K562 (cell line): Measurements from ENCODE around the gene EXOC7. TPM values are rescaled to one million over a fixed set of nuclear protein-coding genes. Genes with fewer than 3 reads are reported as not detected.

Source experiments
- ATAC-seq: fragments of 200-7000 bp; cut with Tn5 transposase; 3 replicates; pipeline ENCODE4 v1.9.1; 2020; ENCODE audit warnings: moderate library complexity
- BruUV-seq: library from RNA; stranded (reverse); fragments of 400-500 nt; replicated peaks from 2 replicates; lab custom pipeline; 2021; lab: Mats Ljungman, UMichigan
- CTCF ChIA-PET: fragments of 300-600 bp; formaldehyde crosslinking; extraction: SDS; loops from one replicate; lab custom pipeline; 2021; ENCODE audit warnings: low intra/inter-chr PET ratio; lab: Yijun Ruan, JAX
- POLR2A ChIA-PET: fragments of 300-600, 350-650 bp; sonication (Branson Sonifier 250); formaldehyde crosslinking; extraction: SDS; loops from one replicate; lab custom pipeline; 2021; ENCODE audit warnings: antibody characterized with exemption, inconsistent platforms; lab: Yijun Ruan, JAX
- DNase-seq, 4 experiments: peaks; one replicate each; pipeline versions ENCODE4 v3.0.0 to v3.0.0-alpha.2; 2011 to 2018; ENCODE audit warnings: low spot score in 3 of 4, mixed read lengths in 3 of 4; ENCODE audit errors: extremely low read depth in 1 of 4
- FAIRE-seq: peaks from 2 replicates; lab custom pipeline; 2011; peaks lifted over from hg19 to GRCh38; lab: Jason Lieb, UNC
- H2AFZ ChIP-seq: 2 replicates; pipeline ENCODE4 v1.6.0; 2011; ENCODE audit warnings: low read depth, low read length, control low read depth, inconsistent platforms
- H3K27ac ChIP-seq: fragments of 200-600 bp; 3 replicates; pipeline ENCODE4 v1.8.0; 2011; ENCODE audit warnings: low read depth, mild to moderate bottlenecking, control low read depth, inconsistent platforms, low read length, moderate library complexity, mixed read lengths; ENCODE audit errors: extremely low read depth
- H3K27me3 ChIP-seq, 2 experiments: fragments of 300-600 bp in 1 of 2; 2 replicates in 1 of 2; 3 replicates in 1 of 2; pipeline versions ENCODE4 v1.6.0 to v1.8.0; 2011; ENCODE audit warnings: inconsistent platforms in 2 of 2, low read length in 2 of 2, mild to moderate bottlenecking in 1 of 2, mixed read lengths in 1 of 2, moderate library complexity in 1 of 2; ENCODE audit not compliant: control insufficient read depth in 2 of 2, insufficient read depth in 2 of 2
- H3K36me3 ChIP-seq: fragments of 300-600 bp; 3 replicates; pipeline ENCODE4 v1.8.0; 2011; ENCODE audit warnings: mild to moderate bottlenecking, low read length, inconsistent platforms; ENCODE audit not compliant: control insufficient read depth, insufficient read depth
- H3K4me1 ChIP-seq, 2 experiments: fragments of 200-600 bp in 1 of 2; replicated peaks in 1 of 2; 2 replicates in 1 of 2; 3 replicates in 1 of 2; pipeline versions ENCODE4 v1.5.1 to v1.8.0; 2011; ENCODE audit warnings: inconsistent platforms in 2 of 2, low read length in 2 of 2, mild to moderate bottlenecking in 1 of 2, mixed read lengths in 1 of 2, moderate library complexity in 1 of 2; ENCODE audit not compliant: control insufficient read depth in 2 of 2, insufficient read depth in 2 of 2
- H3K4me2 ChIP-seq: 2 replicates; pipeline ENCODE4 v1.6.1; 2011; ENCODE audit warnings: low read length, control low read depth, inconsistent platforms, mixed read lengths; ENCODE audit not compliant: insufficient read depth
- H3K4me3 ChIP-seq: fragments of 200-600 bp; sonication (generic), shearing (Covaris generic); 2 replicates; pipeline ENCODE4 v1.5.1; 2016; ENCODE audit warnings: control low read depth, inconsistent platforms
- H3K79me2 ChIP-seq: fragments of 200-600 bp; 3 replicates; pipeline ENCODE4 v1.8.0; 2011; ENCODE audit warnings: low read length, inconsistent platforms; ENCODE audit not compliant: control insufficient read depth, insufficient read depth
- H3K9ac ChIP-seq, 2 experiments: 2 replicates each; pipeline versions ENCODE4 v1.6.0 to v1.6.1; 2011; ENCODE audit warnings: low read depth in 2 of 2, low read length in 2 of 2, control low read depth in 1 of 2, inconsistent platforms in 1 of 2, mild to moderate bottlenecking in 1 of 2, mixed read lengths in 1 of 2; ENCODE audit not compliant: insufficient read depth in 1 of 2
- H3K9me1 ChIP-seq: one replicate; pipeline ENCODE4 v1.6.0; 2011; ENCODE audit warnings: inconsistent platforms, mild to moderate bottlenecking, low read length, moderate library complexity; ENCODE audit not compliant: control insufficient read depth, insufficient read depth
- H3K9me3 ChIP-seq: replicated peaks from 2 replicates; pipeline ENCODE4 v1.5.1; 2011; ENCODE audit warnings: low read depth, low read length, inconsistent platforms; ENCODE audit not compliant: control insufficient read depth, insufficient read depth
- H4K20me1 ChIP-seq: replicated peaks from 2 replicates; pipeline ENCODE4 v1.6.1; 2011; ENCODE audit warnings: low read length, inconsistent platforms, mixed read lengths; ENCODE audit not compliant: control insufficient read depth, insufficient read depth
- BCOR ChIP-seq: fragments of 450-650 bp; IDR thresholded peaks from 2 replicates; pipeline ENCODE4 v1.6.1; 2016
- POLR2G ChIP-seq: fragments of 200-400 bp; formaldehyde crosslinking; IDR thresholded peaks from 2 replicates; pipeline ENCODE4 v1.6.1; 2017; ENCODE audit warnings: low read depth, mild to moderate bottlenecking, antibody characterized with exemption, low read length, moderate library complexity
- RNF2 ChIP-seq: sonication (generic); IDR thresholded peaks from 2 replicates; pipeline ENCODE4 v1.6.1; 2016
- SMARCA4 ChIP-seq: fragments of 450-650 bp; IDR thresholded peaks from 2 replicates; pipeline ENCODE4 v1.6.1; 2016
- ZNF644 ChIP-seq: fragments of 200-800 bp; sonication (Bioruptor generic); IDR thresholded peaks from 2 replicates; pipeline ENCODE4 v1.6.1; 2016; ENCODE audit warnings: low read depth, missing genetic modification characterization, missing compliant biosample characterization
- WGBS: fragments of 100-300 bp; shearing (Covaris generic); methylation state at CpG from one replicate; pipeline ENCODE4 v1.1.6; 2016; ENCODE audit warnings: low coverage, mixed read lengths; ENCODE audit not compliant: insufficient coverage; ENCODE audit errors: missing lambda C conversion rate; 5-methylcytosine and 5-hydroxymethylcytosine counted together
- in situ Hi-C: fragments of 300-500 bp; cut with MboI; formaldehyde crosslinking; loops from 4 replicates; pipeline ENCODE4 v1.15.0; 2018; ENCODE audit warnings: inconsistent platforms, mixed read lengths
- intact Hi-C: fragments of 100-400 bp; cut with micrococcal nuclease; formaldehyde crosslinking; loops from 2 replicates; pipeline ENCODE4 v1.14.2; 2022
- polyA plus RNA-seq, 8 experiments: library from polyadenylated mRNA; depleted of rRNA in 4 of 8; stranded (reverse) in 5 of 8; unstranded in 3 of 8; fragments of >200 nt; fragmentation: Nextera tagmentation in 2 of 8; fragmentation: Illumina TruSeq in 1 of 8; extraction: Ambion mirVana in 2 of 8; extraction: Trizol in 1 of 8; gene quantifications; 2 replicates each; pipeline versions ENCODE4 v1.2.1 to v1.2.3, GENCODE V29; 2011 to 2014; ENCODE audit warnings: inconsistent platforms in 1 of 8, missing spikeins in 1 of 8
- total RNA-seq, 7 experiments: library from RNA; depleted of rRNA in 6 of 7; stranded (reverse); fragments of >200 nt in 6 of 7; fragmentation: Illumina TruSeq in 2 of 7; extraction: Trizol in 2 of 7; gene quantifications; 2 replicates each; pipeline versions ENCODE4 v1.2.1 to v1.2.3, GENCODE V29; 2011 to 2021; ENCODE audit warnings: low replicate concordance in 1 of 7

Gene EXOC7
- total and polyA plus RNA-seq, 9 of the 15 experiments (the other 6 are each of a cell fraction or from before 2014, with no cell fraction given): 18.6 to 57.0 (median 35.0) TPM

DNA sequence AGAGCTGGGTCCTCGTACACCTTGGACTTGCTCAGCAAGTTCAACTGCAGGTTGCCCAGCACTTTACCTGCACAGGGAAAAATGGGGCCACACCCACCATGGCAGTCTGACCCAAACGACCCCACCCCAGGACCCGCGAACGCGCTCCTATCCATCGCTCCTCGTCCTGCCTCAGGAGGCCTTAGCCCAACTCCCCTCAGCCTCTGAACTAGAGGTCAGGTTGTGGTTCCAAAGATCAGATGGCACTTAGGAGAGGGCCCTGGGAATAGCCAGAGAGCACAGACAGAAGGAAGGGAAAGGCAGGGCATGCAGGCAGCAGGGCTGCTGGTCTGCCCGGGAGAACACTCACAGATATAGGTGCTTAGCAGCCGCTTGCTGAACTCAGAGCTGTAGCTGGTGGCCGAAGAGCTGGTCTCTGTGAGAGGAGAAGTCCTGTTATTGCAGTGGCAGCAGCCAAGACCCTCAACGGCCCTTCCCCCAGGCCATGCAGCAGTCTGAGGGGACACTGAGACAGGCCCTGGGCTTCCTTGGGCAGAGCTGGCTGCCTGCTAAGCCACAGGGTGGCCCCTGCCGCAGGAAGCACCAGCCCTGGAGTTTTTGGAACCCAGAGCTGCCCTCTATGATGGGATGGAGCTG, 17.7 kb downstream of the EXOC7 start:
- no peak for DNase-seq
- no peaks in the 10 kb centered on the region for H3K9me1 ChIP-seq
- H3K4me1 ChIP-seq: peaks cover 0 to 21% of the 10 kb centered on the region in 2 experiments; a peak in 1 of 5 replicates
- no TSS peak for BruUV-seq
- peaks cover 74% of the 10 kb centered on the region; the same call in 2 of the 3 replicates for H3K36me3 ChIP-seq
- no peak for FAIRE-seq
- no peak overlapping the region for H3K4me2 ChIP-seq
- 89% methylated on average over 10 of the region's 13 CpGs for WGBS
- H3K4me3 ChIP-seq: no peak overlapping the region
- no peaks in the 10 kb centered on the region for H3K79me2 ChIP-seq
- POLR2A ChIA-PET: interaction anchor here (1.2 to 1.4 kb wide), 3 partner anchors 8 to 13 kb away, joined by 4 read pairs; partner anchors contain the start of gene SRP68
- H3K27me3 ChIP-seq: no peaks in the 10 kb centered on the region
- H3K9ac ChIP-seq: peak overlapping the region in 1 of 2 experiments; percentile 43; a peak in 1 of 4 replicates
- CTCF ChIA-PET: no interaction called here
- no peak overlapping the region for H2AFZ ChIP-seq
- no peaks in the 10 kb centered on the region for H3K9me3 ChIP-seq
- intact Hi-C loops (no loop called here), in situ Hi-C loops (no loop called here)
- 0 out of 2 replicates have a peak, but pooled peaks cover 5% of the 10 kb centered on the region for H4K20me1 ChIP-seq
- TF ChIP-seq BCOR: no peak
- TF ChIP-seq POLR2G: 0 out of 2 replicates have a peak, but pooled peaks have one; percentile 14
- no peak overlapping the region for H3K27ac ChIP-seq
- no peak for ATAC-seq

DNA sequence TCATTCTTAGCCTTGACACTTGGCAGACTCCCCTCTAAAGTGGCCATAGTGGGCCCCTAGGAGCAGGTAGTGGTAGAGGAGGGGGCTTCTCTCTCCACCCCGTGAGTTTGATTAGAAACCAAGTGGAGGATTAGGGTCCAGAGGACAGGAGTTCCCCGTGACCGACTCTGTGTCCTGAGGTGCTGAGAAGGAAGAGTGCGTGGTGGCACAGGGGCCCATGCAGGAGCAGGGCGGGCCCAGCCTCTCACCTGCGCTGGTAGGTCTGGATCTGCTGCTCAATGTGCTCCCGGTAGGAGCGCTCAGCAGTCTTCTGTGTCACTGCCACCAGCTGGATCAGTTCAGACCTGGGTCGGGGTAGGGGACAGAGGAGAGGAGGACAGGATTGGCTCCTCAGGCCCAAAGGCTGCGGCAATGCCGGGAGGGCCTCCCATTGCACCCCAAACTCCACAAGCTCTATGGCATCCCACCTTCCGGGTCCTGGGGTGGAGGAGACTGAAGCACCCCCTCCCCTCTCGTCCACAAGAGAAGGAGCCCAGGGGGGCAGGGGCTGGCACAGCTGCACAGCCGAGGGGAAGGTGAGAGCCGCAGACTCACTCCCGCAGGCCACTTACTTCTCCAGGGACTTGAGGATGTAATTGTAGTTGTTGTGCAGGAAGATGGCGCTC, 18.4 kb downstream of the EXOC7 start:
- in situ Hi-C loops: no loop called here
- no peak overlapping the region for H2AFZ ChIP-seq
- peaks cover 0 to 26% of the 10 kb centered on the region in 2 experiments; a peak in 2 of 5 replicates for H3K4me1 ChIP-seq
- no peaks in the 10 kb centered on the region for H3K27me3 ChIP-seq
- no peaks in the 10 kb centered on the region for H3K9me1 ChIP-seq
- no peak overlapping the region for H3K4me3 ChIP-seq
- no peaks in the 10 kb centered on the region for H3K9me3 ChIP-seq
- CTCF ChIA-PET: no interaction called here
- intact Hi-C loops: no loop called here
- peak overlapping the region in 1 of 2 experiments; percentile 43; a peak in 1 of 4 replicates for H3K9ac ChIP-seq
- H3K36me3 ChIP-seq: peaks cover 72% of the 10 kb centered on the region; the same call in 2 of the 3 replicates
- no peaks in the 10 kb centered on the region for H3K79me2 ChIP-seq
- DNase-seq (no peak), ATAC-seq (no peak), FAIRE-seq (no peak)
- H3K4me2 ChIP-seq: no peak overlapping the region
- H3K27ac ChIP-seq: no peak overlapping the region
- 78% methylated on average over 14 of the region's 17 CpGs for WGBS
- no TSS peak for BruUV-seq
- peaks cover 9% of the 10 kb centered on the region; the same call in 1 of the 2 replicates for H4K20me1 ChIP-seq
- no peak for TF ChIP-seq SMARCA4
- TF ChIP-seq RNF2: no peak
- TF ChIP-seq ZNF644 (tag): no peak
- TF ChIP-seq, all 486 proteins: peak for 0
- POLR2A ChIA-PET: interaction anchor here (0.6 to 1.4 kb wide), 3 partner anchors 7 to 1189 kb away, joined by 3 to 4 read pairs (median 4); partner anchors contain the start of gene SRP68
